Stimulated activated CD4-positive, alpha-beta T cell treated with anti-CD3 and anti-CD28 coated beads, Interleukin-15, amount 100 ng/mL, for 48 hours (primary cell): ENCODE data around the gene NCR2.
"Not testable (repeated sequence)": the region's sequence is repeated elsewhere in the genome, so short reads cannot be mapped to it uniquely, and the experiment has no call there.

Source experiments
- DNase-seq, 2 donors: peaks; one replicate each; pipeline ENCODE4 v3.0.0-alpha.2; 2020; ENCODE audit warnings: low read depth in 2 of 2

NCR2 gene, protein sequence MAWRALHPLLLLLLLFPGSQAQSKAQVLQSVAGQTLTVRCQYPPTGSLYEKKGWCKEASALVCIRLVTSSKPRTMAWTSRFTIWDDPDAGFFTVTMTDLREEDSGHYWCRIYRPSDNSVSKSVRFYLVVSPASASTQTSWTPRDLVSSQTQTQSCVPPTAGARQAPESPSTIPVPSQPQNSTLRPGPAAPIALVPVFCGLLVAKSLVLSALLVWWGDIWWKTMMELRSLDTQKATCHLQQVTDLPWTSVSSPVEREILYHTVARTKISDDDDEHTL

GRCh38 chr6:41335296-41335695, at the start of gene NCR2:
Gene NCR2, plus strand, starts transcription at chr6:41335608. Its CDS starts 269 bp downstream, at chr6:41335877.
- no peak for DNase-seq

GRCh38 chr6:41286544-41287346, 48.7 kb upstream of the NCR2 start, which contains the start of gene TREM1:
Gene TREM1, minus strand, starts transcription at chr6:41286682. Its CDS starts 27 bp downstream, at chr6:41286655.
- DNase-seq: no peak

DNA sequence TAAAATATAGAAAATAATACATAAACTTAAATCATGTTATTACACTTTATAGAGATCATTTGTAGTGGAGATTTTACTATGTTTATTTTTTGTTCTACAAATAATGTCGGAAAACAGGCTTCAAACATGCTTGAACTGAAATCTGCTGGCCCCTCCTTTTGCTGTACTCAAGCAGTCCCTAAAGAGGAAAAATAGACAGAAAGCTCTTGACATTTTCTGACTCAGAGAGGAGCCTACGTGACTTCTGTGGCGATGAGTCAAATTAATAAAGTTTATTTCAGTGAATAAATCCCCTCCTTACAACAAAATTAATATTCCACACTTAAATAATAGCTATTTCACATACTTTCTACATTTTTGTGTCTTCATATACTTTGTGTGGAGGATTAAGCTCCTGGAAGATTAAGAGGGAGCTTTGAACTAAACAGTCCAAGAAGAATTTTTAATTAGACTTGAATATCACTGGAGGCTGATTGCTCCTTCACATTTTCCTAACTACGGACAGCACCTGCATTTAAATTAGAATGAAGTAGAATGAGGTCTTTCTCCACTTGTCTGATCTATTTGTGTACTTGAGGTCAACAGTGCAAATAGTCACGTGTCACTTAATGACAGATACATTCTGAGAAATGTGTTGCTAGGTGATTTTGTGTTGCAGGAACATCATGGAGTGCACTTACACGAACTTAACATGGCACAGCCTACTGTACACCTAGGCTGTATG, 47.2 kb upstream of the NCR2 start:
- no peak for DNase-seq

GRCh38 chr6:41288754-41289129, 46.7 kb upstream of the NCR2 start:
- no peak for DNase-seq

- DNase-seq: no peak
Measured at GRCh38 chr6:41289815-41290214, 45.6 kb upstream of the NCR2 start.

DNA sequence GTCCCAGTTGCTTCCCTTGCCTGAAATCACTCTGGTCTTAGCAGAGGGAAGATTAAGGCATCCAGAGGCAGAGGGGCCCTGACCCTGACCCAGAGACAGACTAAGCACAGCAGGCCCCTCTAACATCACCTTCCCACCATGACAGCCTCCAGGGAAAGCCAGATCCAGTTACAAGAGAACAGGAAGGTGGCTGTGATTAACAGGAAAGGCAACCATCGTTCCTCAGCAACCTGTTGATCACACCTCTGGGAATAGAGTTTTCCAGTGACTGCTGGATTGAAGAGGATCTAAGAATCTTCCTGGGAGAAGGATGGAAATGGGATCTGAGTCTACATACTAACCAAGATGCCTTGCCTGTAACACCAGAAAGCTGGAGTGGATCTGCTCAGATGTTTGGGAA, 43.7 kb upstream of the NCR2 start:
- DNase-seq: no peak

GRCh38 chr6:41294214-41294872, 41.1 kb upstream of the NCR2 start:
- no peak for DNase-seq

GRCh38 chr6:41297248-41297647, 38.2 kb upstream of the NCR2 start:
- not testable (repeated sequence) for DNase-seq

DNA sequence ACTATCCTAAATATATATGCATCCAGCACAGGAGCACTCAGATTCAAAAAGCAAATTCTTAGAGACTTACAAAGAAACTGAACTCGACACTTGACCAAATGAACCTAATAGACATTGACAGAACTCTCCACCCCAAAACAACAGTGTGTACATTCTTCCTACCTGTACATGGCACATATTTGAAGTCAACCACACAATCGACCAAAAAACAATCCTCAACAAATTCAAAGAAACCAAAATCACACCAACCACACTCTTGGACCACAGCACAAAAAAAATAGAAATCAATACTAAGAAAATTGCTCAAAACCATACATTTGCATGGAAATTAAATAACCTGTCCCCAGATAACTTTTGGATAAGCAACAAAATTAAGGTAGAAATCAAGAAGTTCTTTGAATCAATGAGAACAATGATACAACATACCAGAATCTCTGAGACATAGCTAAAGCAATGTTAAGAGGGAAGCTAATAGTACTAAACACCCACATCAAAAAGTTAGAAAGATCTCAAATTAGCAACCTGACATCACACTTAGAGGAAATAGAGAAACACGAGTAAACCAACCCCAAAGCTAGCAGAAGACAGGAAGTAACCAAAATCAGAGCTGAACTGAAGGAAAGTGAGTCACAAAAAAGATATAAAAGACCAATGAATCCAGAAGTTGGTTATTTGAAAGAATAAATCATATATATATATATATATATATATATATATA, 36.5 kb upstream of the NCR2 start:
- DNase-seq: no peak

GRCh38 chr6:41302638-41303037, 32.8 kb upstream of the NCR2 start:
- DNase-seq: no peak

- peak in 1 of 2 donors; percentile 31 for DNase-seq
Measured at GRCh38 chr6:41306187-41306854, 29.1 kb upstream of the NCR2 start.

DNA sequence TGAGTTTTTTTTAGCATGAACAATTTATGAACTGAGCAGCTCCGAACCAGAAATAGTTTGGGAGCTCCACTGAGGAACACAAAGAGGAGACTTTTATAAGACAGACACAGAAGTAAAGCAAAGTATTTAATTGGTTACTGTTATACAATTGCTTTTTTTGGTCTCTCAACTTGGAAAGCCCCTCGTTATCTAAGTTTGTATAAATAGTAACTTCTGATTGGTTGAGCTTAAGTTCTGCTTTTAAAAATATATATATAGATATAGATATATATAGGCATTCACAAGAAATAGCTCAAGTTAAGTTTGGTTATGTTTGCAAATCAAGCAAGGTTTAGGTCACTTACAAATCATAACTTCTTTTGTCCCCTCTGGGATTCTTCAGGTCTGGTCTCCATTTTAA, 20.2 kb upstream of the NCR2 start:
- DNase-seq: no peak

- DNase-seq: no peak
Measured at GRCh38 chr6:41315943-41316620, 19.3 kb upstream of the NCR2 start.

DNA sequence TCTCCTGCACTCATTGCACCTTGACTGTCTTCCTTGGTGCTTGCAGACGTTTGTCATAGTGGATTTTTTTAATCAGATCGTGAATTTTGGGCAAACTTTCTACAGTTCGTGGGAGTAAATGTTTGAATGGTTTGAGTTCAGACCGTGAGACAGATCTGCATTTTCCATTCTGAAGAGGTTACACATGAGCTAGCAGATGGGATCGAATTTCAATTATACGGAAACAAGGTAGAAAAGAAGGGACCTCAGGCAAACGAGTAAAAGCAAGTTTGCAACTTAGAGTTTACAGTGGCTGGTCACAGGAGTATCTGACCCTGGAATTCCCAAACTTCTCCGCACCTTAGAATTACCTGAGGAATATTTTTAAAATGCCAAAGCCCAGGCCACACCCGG, 17.2 kb upstream of the NCR2 start:
- DNase-seq: no peak

DNA sequence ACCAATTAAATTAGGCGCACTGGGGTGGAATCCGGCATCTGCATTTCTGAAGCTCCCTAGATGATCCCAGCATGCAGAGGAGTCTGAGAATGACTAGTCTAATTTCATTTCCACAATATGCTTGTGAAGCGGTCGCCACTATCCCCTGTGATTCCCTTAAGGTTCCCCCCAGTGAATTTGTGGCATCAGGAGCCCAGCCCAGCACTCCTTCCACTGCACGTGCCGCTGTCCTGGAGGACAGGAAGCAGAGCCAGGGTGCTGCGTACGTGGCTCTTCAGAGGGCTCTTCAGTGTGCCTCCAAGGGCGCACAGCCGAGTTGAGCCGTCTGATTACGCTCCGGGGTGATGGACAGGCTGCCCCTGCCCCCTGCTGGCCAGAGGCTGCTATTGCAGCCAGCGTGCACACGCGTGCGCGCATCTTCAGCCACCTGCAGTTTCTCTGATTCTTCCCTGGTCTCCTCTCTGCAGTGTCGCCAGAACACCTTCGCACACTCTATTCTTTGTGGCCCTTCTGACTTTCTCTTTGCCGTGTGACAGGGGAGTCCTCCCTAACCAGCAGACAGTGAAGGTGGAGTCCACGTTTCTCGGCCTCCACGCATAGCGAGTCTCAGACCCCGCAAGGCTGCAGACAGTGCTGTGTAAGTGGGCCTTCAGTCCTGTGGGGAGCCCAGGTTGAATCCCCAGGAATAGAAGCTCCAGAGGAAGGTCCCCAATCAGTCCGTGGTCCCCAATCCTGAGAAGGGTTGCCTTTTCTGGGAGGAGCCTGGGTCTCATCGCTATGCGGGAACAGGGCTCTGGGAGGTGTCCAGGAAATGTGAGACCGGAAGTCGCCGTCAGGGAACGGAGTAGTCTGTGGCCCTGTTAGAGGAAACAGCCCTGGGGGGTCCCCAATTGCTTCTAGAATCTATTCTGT, 16.5 kb upstream of the NCR2 start:
- DNase-seq: peak; percentile 76 to 80

DNA sequence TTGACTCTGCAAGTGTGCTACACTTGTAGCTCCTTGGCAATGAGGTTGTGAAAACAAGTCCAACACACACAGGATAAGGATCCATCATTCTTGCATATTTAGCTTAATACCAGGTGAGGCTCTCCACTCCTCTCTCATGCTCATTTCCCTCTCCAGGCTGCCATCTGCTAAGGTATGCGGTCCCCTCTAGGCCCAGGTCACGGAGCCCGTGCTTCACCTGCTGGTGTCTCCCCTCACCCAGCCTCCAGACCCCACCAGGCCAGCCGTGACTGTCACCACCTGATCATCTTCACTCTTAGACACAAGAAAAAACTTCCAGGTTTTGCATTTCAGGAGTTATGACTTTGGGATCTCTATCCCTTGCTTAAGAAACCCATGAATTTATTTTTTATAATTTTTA, 14.2 kb upstream of the NCR2 start:
- DNase-seq: no peak

- DNase-seq: no peak
Measured at GRCh38 chr6:41325446-41326066, 9.9 kb upstream of the NCR2 start.

DNA sequence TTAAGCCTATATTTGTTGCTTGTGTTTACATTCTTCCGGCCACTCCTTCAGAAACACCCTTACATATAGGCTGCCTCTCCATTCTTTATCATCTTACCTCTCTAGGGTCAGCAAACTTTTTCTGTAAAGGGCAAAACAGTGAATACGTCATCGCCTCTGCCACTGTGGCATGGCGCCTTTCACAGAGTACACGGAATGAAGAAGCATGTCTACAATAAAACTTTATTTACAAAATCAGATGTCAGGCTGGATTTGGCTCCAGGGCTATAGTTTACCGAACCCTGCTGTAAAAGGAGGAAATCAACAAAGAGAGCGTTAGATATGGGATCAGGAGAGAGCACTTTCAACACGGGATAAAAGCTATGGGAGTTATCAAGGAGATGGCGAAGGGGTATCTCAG, 9.3 kb upstream of the NCR2 start:
- no peak for DNase-seq

DNA sequence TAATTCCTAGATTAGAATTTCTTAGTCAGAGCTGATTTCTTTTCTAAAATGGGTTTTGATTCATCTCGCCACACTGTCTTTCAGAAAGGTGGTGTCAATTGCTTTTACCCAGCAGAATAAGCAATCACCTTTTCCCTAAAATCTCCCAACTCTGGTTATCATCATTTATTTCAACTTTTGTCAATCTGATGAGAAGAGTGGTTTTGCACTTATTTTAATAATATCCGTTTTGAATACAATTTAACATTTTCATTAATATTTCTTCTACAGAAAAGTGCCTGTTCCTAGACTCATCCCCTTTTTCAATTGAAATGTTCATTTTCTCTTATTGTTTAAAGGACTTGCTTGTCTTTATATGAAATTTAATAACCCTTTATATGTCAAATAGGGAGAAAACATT, 8.2 kb upstream of the NCR2 start:
- no peak for DNase-seq
